ENCODE results near the gene SYDE1. TPM values are rescaled to one million over a fixed set of nuclear protein-coding genes. Genes with fewer than 3 reads are reported as not detected.

The SYDE1 gene
- total and polyA plus RNA-seq, 2 donors (not counting 1 experiment from before 2014, with no cell fraction given): not detected

- no peak overlapping the region for H3K27ac ChIP-seq (ENCODE audit: low read length in 2 of 2)
- TF ChIP-seq CTCF (IDR thresholded peaks at IDR 0.05) (no peak), EZH2 (IDR thresholded peaks at IDR 0.05; ENCODE audit: borderline replicate concordance, insufficient read depth, low read depth, low read length, poor library complexity, severe bottlenecking) (no peak)
- WGBS (ENCODE audit: insufficient coverage): 93% methylated on average over 6 of the region's 7 CpGs
Observed at GRCh38 chr19:15114153-15114540, 6.9 kb downstream of the SYDE1 start.

GRCh38 chr19:15115080-15115479 is 7.9 kb downstream of the SYDE1 start:
- no peak for ATAC-seq (ENCODE audit: low read depth)
- Mint-ChIP-seq H3K27me3 (no peaks in the 10 kb centered on the region), H3K4me3 (no peak overlapping the region), H3K9me3 (ENCODE audit: insufficient read depth) (no peaks in the 10 kb centered on the region), H3K27ac (no peak overlapping the region), H3K4me1 (no peaks in the 10 kb centered on the region)
- peaks cover 0 to 7% (median 0%) of the 10 kb centered on the region in 3 donors for H3K9me3 ChIP-seq (ENCODE audit: control extremely low read depth in 1 of 3, control insufficient read depth in 2 of 3, insufficient read depth in 1 of 3, low read length in 2 of 3)
- H3K79me2 ChIP-seq (ENCODE audit: control insufficient read depth, insufficient read depth, low read length): no peaks in the 10 kb centered on the region
- TF ChIP-seq CTCF (IDR thresholded peaks at IDR 0.05) (no peak), EZH2 (IDR thresholded peaks at IDR 0.05; ENCODE audit: borderline replicate concordance, insufficient read depth, low read depth, low read length, poor library complexity, severe bottlenecking) (no peak)
- H3K27ac ChIP-seq (ENCODE audit: low read length in 2 of 2): no peak overlapping the region
- H3K4me2 ChIP-seq (replicated peaks; ENCODE audit: low read depth, low read length, poor library complexity, severe bottlenecking): no peak overlapping the region
- H2AFZ ChIP-seq (ENCODE audit: insufficient read depth, low read depth, low read length, poor library complexity, severe bottlenecking): no peak overlapping the region
- 98% methylated on average over 13 of the region's 13 CpGs for WGBS (ENCODE audit: insufficient coverage)
- H4K20me1 ChIP-seq (ENCODE audit: control insufficient read depth, insufficient read depth, low read length, poor library complexity, severe bottlenecking): no peaks in the 10 kb centered on the region
- no peaks in the 10 kb centered on the region for H3K4me1 ChIP-seq (ENCODE audit: control insufficient read depth in 2 of 2, insufficient read depth in 2 of 2, low read length in 2 of 2)
- ChIA-PET CTCF (no interaction called here), POLR2A (no interaction called here)
- no peak for DNase-seq
- H3K36me3 ChIP-seq (replicated peaks in 1 of 2; ENCODE audit: control extremely low read depth in 1 of 2, control insufficient read depth in 1 of 2, extremely low read depth in 1 of 2, insufficient read depth in 2 of 2, low read length in 1 of 2): peaks cover 0 to 34% of the 10 kb centered on the region in 2 experiments
- no peaks in the 10 kb centered on the region for H3K27me3 ChIP-seq (replicated peaks in 1 of 4; ENCODE audit: control extremely low read depth in 1 of 4, control insufficient read depth in 3 of 4, insufficient read depth in 4 of 4, low read length in 3 of 4)
- H3K9ac ChIP-seq (ENCODE audit: low read length): no peak overlapping the region
- intact Hi-C loops (cut with micrococcal nuclease): no loop called here
- H3K4me3 ChIP-seq (ENCODE audit: control extremely low read depth in 1 of 5, extremely low read depth in 1 of 5, insufficient read depth in 1 of 5, low read depth in 2 of 5, low read length in 4 of 5): no peak overlapping the region

More at GRCh38 chr19:15114153-15114540, 6.9 kb downstream of the SYDE1 start:
- Histone ChIP-seq H3K4me3 (ENCODE audit: control extremely low read depth in 1 of 5, extremely low read depth in 1 of 5, insufficient read depth in 1 of 5, low read depth in 2 of 5, low read length in 4 of 5) (no peak overlapping the region), H3K9ac (ENCODE audit: low read length) (no peak overlapping the region), H4K20me1 (ENCODE audit: control insufficient read depth, insufficient read depth, low read length, poor library complexity, severe bottlenecking) (no peaks in the 10 kb centered on the region), H3K79me2 (ENCODE audit: control insufficient read depth, insufficient read depth, low read length) (no peaks in the 10 kb centered on the region), H3K4me1 (ENCODE audit: control insufficient read depth in 2 of 2, insufficient read depth in 2 of 2, low read length in 2 of 2) (no peaks in the 10 kb centered on the region), H3K9me3 (ENCODE audit: control extremely low read depth in 1 of 3, control insufficient read depth in 2 of 3, insufficient read depth in 1 of 3, low read length in 2 of 3) (peaks cover 0 to 7% (median 0%) of the 10 kb centered on the region in 3 donors), H2AFZ (ENCODE audit: insufficient read depth, low read depth, low read length, poor library complexity, severe bottlenecking) (no peak overlapping the region), H3K27me3 (replicated peaks in 1 of 4; ENCODE audit: control extremely low read depth in 1 of 4, control insufficient read depth in 3 of 4, insufficient read depth in 4 of 4, low read length in 3 of 4) (no peaks in the 10 kb centered on the region), H3K36me3 (replicated peaks in 1 of 2; ENCODE audit: control extremely low read depth in 1 of 2, control insufficient read depth in 1 of 2, extremely low read depth in 1 of 2, insufficient read depth in 2 of 2, low read length in 1 of 2) (peaks cover 0 to 31% of the 10 kb centered on the region in 2 experiments), H3K4me2 (replicated peaks; ENCODE audit: low read depth, low read length, poor library complexity, severe bottlenecking) (no peak overlapping the region)
- CTCF ChIA-PET: interaction anchor here (0.7 kb wide), 1 partner anchor 8 kb away, joined by 3 read pairs; no protein-coding TSS in a partner anchor
- Mint-ChIP-seq H3K4me3 (no peak overlapping the region), H3K9me3 (ENCODE audit: insufficient read depth) (no peaks in the 10 kb centered on the region), H3K4me1 (no peaks in the 10 kb centered on the region), H3K27me3 (no peaks in the 10 kb centered on the region), H3K27ac (no peak overlapping the region)
- POLR2A ChIA-PET: no interaction called here
- intact Hi-C loops (cut with micrococcal nuclease): no loop called here
- DNase-seq (no peak), ATAC-seq (ENCODE audit: low read depth) (no peak)

All from B cell (primary cell).